NCI-H2196 (cell line): ENCODE data around the gene SDCBP2.

Experiments
- DNase-seq: peaks from one replicate; lab custom pipeline; 2025; ENCODE audit not compliant: unreplicated experiment; lab: John Stamatoyannopoulos, UW

Gene SDCBP2, protein sequence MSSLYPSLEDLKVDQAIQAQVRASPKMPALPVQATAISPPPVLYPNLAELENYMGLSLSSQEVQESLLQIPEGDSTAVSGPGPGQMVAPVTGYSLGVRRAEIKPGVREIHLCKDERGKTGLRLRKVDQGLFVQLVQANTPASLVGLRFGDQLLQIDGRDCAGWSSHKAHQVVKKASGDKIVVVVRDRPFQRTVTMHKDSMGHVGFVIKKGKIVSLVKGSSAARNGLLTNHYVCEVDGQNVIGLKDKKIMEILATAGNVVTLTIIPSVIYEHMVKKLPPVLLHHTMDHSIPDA

GRCh38 chr20:1328680-1329330 lies at the start of gene SDCBP2:
Gene SDCBP2, minus strand, starts transcription at chr20:1329139. Its CDS starts 8,723 bp downstream, at chr20:1320416.
- peak; percentile 40 for DNase-seq

DNA sequence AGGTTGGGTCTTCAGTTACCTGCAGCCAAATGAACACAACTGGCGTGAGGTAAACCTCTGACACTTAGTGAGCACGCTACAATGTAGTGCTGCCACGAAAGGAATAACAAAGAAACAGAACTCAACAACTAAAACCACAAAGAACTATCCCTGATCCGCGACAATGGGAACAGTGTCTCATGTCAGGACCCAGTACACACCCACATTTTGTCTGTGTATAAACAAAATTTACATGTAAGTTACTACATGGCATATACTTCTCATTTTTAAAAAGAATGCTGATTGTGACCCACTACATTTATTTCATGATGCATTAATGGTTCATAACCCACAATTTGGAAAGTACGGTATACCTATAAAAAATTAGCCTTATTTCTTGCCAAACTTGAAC lies 49.8 kb upstream of the SDCBP2 start:
- DNase-seq = no peak

DNA sequence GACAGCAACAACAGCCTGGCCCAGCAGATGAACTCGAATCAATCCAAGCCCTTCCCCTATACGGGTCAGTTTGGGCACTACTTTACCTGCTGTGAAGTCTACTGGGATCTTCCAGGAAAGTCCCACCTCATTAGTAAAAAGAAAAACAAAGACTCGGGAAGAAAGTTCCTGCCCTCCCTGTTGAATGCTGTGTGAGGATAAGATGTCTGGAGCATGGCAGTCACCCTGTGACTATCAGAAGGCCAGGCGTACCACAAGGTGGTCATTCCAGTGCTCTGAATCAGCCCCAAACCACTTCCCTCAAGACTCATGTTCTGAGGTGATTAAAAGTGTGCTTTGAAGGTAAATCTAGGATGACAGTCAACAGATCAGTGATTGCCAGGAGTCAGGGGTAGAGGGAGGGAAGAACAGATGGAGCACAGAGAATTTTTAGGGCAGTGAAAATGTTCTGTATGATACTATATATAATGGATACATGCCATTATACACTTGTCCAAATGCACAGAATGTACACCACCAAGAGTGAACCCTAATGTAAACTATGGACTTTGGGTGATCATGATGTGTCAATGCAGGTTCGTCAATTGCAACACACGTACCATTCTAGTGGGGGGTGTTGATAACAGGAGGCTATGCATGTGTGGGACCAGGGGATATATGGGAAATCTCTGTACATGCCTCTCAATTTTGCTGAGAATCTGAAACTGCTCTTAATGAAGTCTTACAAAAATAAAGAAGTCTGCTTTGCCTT lies 49.2 kb upstream of the SDCBP2 start:
- no peak for DNase-seq

DNA sequence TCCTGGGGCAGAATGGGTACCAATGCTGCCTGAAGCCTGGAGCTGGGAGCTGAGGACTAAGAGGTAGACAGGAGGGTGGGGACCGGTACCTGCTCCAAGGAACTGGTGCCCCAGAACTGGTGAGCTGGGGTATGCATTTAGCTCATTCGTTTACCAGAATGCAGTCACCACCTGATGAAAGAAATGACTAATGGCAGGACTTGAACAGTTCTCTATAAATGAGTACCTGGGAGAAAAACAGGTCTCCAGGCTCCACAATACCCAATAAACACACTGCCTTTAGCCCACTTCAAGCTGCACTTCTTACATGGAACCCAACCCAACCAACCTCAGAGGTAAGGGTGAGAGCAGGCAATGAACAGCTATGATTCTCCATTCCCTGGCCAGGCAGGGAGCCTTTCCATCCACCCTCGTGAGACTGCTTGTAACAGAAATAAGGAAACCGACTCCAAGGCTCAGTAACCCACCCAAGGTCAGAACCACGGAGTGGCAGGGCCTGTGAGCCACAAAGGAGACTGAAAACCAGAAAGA lies 48.5 kb upstream of the SDCBP2 start:
- DNase-seq = no peak

- no peak for DNase-seq
Measured at GRCh38 chr20:1376408-1377270, 47.7 kb upstream of the SDCBP2 start.

DNA sequence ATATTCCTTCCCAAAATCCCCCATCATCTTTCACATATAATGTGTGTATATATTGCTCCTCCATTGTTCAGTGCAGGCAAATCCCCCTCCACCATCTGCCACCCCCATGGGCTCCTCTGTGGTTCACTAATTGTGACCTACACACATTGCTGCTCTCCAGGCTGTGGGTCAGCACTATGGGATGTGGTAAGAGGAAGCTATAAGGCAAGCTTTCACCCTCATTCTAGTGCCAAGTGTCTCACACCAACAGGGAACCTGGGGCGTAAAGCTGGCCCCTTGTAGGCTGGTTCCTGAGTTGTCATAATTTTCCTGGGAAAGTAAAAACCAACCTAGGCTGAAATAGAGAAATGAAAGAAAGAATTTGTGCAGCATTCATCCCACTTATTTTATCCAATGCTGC lies 47.1 kb upstream of the SDCBP2 start:
- no peak for DNase-seq

DNA sequence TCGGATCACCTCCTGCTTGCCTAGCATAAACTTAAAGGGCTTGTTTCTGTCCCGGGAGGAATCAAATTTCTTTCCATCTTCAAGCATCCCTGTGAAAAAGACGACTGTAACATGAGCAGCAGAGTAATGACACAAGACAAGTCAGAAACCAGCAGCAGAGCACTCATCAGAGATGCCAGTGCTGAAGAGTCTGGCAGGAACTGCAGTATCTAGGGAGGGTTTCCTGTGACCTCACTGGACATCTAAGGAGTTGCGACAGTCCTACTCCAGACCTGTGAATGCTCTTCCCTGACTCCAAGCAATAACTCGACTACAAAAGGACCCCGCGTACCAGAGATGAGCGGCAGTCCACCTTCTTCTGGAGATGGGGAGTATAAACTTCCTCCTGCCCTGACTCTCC lies 46.6 kb upstream of the SDCBP2 start:
- DNase-seq = peak; percentile 12

DNA sequence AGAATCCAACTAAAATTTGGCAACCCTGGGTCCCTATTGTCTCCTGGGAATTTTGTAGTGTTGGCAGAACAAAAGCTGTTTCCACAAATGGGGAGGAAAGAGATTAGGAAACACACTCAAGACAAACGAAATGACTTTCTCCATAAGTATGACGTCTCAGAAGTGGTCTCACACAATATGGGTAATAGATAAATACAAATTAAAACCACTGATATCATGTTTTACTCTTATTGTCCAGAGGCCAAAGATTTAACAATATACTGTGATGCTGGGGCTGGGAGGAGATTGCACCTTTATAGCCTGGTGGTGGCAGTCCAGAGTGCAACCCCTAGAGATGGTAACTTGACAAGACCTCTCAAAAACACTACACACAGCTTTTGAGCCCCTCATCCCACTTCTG lies 45.3 kb upstream of the SDCBP2 start:
- no peak for DNase-seq

DNA sequence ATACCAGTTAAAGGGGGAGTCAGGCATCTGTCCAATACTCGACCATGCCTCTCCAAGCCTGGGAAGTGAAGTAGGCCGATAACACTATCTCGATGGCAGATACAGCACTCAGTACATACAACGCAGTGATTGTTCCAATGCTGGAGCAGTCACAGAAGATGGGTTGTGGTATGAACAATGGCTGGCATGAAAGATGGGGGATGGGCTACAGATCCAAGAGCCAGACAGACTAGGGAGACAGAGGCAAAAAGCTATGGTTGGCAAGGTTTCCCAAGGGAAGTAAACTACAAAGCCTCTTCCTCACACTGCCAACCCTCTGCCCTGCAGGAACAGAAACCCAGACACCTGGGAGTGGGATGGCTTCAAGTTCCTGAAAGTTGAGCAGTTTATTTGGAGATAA lies 44.7 kb upstream of the SDCBP2 start:
- no peak for DNase-seq

DNA sequence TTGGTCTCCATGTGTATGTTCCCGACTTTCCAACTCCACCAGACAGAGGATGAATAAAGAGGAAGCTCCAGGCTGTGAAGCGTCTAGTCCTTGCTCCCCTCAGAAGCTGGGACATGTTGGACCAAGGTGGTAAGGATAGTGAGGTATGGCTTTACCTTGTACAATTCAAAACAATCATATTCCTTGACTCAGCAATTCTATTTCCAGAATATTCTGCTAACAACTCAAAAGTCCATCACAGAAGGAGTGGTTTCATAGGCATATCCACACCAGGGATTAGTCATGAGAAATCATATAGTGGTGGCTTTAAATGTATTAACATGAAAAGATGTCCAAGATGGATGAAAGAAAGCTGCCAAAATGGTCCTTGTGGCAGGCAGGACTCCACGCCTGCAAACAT lies 44.1 kb upstream of the SDCBP2 start:
- DNase-seq = no peak

GRCh38 chr20:1371830-1372539 lies 43.0 kb upstream of the SDCBP2 start:
- no peak for DNase-seq

- DNase-seq = no peak
Measured at GRCh38 chr20:1371202-1371782, 42.4 kb upstream of the SDCBP2 start.

DNA sequence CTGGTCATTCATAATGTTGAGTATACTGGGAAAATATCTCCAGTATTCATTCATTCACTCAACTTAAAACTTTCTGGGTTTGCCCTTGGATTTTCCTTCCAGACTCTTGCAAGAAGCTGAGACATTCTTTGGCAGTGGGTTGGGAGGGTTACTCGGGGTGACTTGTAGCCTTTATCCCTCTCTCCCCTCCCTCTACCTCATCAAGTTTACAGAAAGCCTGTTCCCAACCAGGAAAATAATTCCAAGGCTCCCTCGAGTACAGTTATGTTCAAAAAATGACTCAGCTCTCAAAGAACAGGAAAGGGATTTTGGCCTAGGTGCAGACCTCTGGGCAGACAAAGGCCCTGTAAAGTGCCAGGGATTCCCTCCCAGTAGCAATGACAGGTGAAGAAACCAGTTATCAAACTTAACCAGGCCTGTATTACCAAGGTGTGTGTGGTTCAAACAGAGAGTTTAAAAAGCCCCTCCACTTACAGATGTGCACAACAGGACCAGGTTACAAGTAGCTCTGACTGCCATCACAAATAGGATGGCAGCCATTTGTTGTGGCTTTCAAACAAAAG lies 41.7 kb upstream of the SDCBP2 start:
- no peak for DNase-seq

- DNase-seq = no peak
Measured at GRCh38 chr20:1369970-1370369, 41.0 kb upstream of the SDCBP2 start.

DNA sequence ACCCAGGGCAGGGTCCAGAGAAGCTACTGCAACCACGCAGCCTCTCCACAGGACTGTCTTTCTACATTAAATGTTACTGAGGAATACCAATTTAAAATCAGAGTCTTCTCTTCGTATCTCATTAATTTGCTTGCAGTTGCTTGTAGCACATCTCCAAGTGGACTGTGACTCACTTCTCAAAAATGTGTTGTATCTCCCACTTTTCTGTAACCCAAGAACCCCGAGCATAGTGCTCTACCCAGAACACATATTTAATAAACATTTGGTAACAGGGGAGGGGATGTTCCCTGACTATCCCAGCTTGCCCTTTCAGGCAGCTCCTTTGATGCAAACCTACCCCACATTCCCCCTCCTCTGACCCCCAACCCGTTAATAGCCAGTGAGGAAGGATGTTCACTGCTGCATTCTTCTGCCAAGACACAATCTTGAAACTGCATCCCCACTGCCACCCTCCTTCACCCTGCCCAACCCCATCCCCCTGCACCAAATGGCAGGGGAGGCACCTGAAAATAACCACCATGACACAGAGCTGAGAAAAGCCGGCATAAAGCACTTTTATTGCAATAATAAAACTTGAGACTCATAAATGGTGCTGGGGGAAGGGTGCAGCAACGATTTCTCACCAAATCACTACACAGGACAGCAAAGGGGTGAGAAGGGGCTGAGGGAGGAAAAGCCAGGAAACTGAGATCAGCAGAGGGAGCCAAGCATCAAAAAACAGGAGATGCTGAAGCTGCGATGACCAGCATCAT lies 39.7 kb upstream of the SDCBP2 start:
- no peak for DNase-seq

DNA sequence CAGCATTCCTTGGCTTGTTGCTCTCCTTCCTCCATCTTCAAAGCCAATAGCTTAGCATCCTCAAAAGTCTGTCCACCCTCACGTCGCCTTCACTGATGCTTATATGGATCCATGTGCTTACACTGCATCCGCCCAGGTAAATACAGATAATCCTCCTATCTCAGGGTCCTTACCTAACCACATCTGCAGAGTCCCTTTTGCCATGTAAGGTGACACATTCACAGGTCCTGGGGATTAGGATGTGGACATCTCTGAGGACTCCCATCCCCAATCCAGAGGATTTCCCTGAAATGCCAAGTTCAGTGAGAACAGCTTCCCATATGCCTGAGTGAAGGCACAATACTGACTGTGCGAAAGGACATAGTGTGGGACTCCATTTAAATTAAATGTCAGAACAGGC lies 38.5 kb upstream of the SDCBP2 start:
- DNase-seq = no peak

DNA sequence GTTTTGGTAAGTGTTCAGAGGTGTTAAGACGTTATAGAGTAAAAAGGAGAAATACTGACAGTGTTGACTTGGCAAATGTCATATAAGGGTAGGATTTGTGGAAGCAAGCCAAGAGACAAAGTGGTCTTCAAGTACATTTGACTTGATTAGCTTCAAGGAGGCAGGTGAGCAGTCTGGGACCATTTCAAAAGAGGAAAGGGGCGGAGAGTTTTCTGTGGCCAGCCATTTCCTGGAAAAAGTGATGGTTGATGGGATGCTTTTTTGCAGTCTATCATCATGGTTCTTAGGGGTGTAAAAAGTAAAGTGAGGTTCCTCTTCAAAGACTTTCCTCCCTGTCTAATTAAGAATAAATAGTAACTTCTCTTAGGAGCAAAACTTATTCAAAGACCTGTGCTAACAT lies 35.2 kb upstream of the SDCBP2 start:
- DNase-seq = no peak

- DNase-seq = no peak
Measured at GRCh38 chr20:1363522-1363921, 34.6 kb upstream of the SDCBP2 start.

GRCh38 chr20:1362484-1362883 lies 33.5 kb upstream of the SDCBP2 start:
- no peak for DNase-seq
